H9 (cell line): ENCODE results near the gene LRPPRC. TPM values are rescaled to one million over a fixed set of nuclear protein-coding genes. Genes with fewer than 3 reads are reported as not detected.

Experiments
- DNase-seq: peaks from one replicate; pipeline ENCODE4 v3.0.0-alpha.2; 2017
- H2AFZ ChIP-seq: one replicate; pipeline ENCODE4 v1.6.1; 2013; ENCODE audit warnings: mild to moderate bottlenecking, low read length, control low read depth, moderate library complexity
- H2AK5ac ChIP-seq: 2 replicates; pipeline ENCODE4 v1.6.1; 2013; ENCODE audit warnings: low read length, control low read depth, mixed read lengths; ENCODE audit not compliant: insufficient read length
- H2BK120ac ChIP-seq: one replicate; pipeline ENCODE4 v1.6.1; 2013; ENCODE audit warnings: low read depth, mild to moderate bottlenecking, low read length, control low read depth, inconsistent platforms; ENCODE audit not compliant: poor library complexity, severe bottlenecking
- H2BK12ac ChIP-seq: 2 replicates; pipeline ENCODE4 v1.6.1; 2013; ENCODE audit warnings: low read length, control low read depth, mixed read lengths, low read depth; ENCODE audit not compliant: insufficient read length
- H2BK15ac ChIP-seq: 2 replicates; pipeline ENCODE4 v1.6.1; 2013; ENCODE audit warnings: low read depth, low read length, control low read depth
- H2BK20ac ChIP-seq: one replicate; pipeline ENCODE4 v1.6.1; 2013; ENCODE audit warnings: low read depth, mild to moderate bottlenecking, low read length, control low read depth, inconsistent platforms; ENCODE audit not compliant: poor library complexity, severe bottlenecking
- H2BK5ac ChIP-seq: 2 replicates; pipeline ENCODE4 v1.6.1; 2013; ENCODE audit warnings: low read length, control low read depth, mixed read lengths; ENCODE audit not compliant: insufficient read length
- H3K14ac ChIP-seq: 2 replicates; pipeline ENCODE4 v1.6.1; 2013; ENCODE audit warnings: low read length, control low read depth; ENCODE audit not compliant: insufficient read depth
- H3K18ac ChIP-seq: 2 replicates; pipeline ENCODE4 v1.6.1; 2013; ENCODE audit warnings: low read depth, mild to moderate bottlenecking, mixed read lengths, low read length, control low read depth; ENCODE audit not compliant: insufficient read length
- H3K23ac ChIP-seq: 2 replicates; pipeline ENCODE4 v1.6.1; 2013; ENCODE audit warnings: low read length, control low read depth, mixed read lengths, low read depth; ENCODE audit not compliant: insufficient read length
- H3K23me2 ChIP-seq: 2 replicates; pipeline ENCODE4 v1.6.1; 2013; ENCODE audit warnings: low read depth, mild to moderate bottlenecking, mixed read lengths, low read length, control low read depth; ENCODE audit not compliant: insufficient read length, poor library complexity, severe bottlenecking
- H3K27ac ChIP-seq: 2 replicates; pipeline ENCODE4 v1.5.1; 2013; ENCODE audit warnings: low read length, control low read depth, mixed read lengths, low read depth; ENCODE audit not compliant: insufficient read length
- H3K27me3 ChIP-seq: 2 replicates; pipeline ENCODE4 v1.6.1; 2013; ENCODE audit warnings: low read length, control low read depth, inconsistent platforms; ENCODE audit not compliant: insufficient read depth
- H3K4ac ChIP-seq: 2 replicates; pipeline ENCODE4 v1.6.1; 2013; ENCODE audit warnings: low read depth, mild to moderate bottlenecking, control low read depth, inconsistent platforms, low read length, moderate library complexity
- H3K4me1 ChIP-seq: 2 replicates; pipeline ENCODE4 v1.6.1; 2013; ENCODE audit warnings: low read length, control low read depth, inconsistent platforms; ENCODE audit not compliant: insufficient read depth
- H3K4me2 ChIP-seq: 2 replicates; pipeline ENCODE4 v1.6.1; 2013; ENCODE audit warnings: low read length, control low read depth, mixed read lengths; ENCODE audit not compliant: insufficient read length, insufficient read depth
- H3K56ac ChIP-seq: 2 replicates; pipeline ENCODE4 v1.6.1; 2013; ENCODE audit warnings: low read depth, mild to moderate bottlenecking, mixed read lengths, low read length, control low read depth; ENCODE audit not compliant: insufficient read length
- H3K79me1 ChIP-seq: 2 replicates; pipeline ENCODE4 v1.6.1; 2013; ENCODE audit warnings: low read depth, mild to moderate bottlenecking, moderate library complexity, low read length, control low read depth, inconsistent platforms; ENCODE audit not compliant: insufficient read depth, poor library complexity, severe bottlenecking
- H3K79me2 ChIP-seq: 2 replicates; pipeline ENCODE4 v1.6.1; 2013; ENCODE audit warnings: low read length, control low read depth, inconsistent platforms; ENCODE audit not compliant: insufficient read depth
- H3K9ac ChIP-seq: 2 replicates; pipeline ENCODE4 v1.6.1; 2013; ENCODE audit warnings: low read length, control low read depth, mixed read lengths; ENCODE audit not compliant: insufficient read length; ENCODE audit errors: extremely low read depth
- H3K9me3 ChIP-seq: one replicate; pipeline ENCODE4 v1.6.1; 2013; ENCODE audit warnings: low read depth, low read length, inconsistent platforms; ENCODE audit not compliant: control insufficient read depth
- H3T11ph ChIP-seq: one replicate; pipeline ENCODE4 v1.6.1; 2013; ENCODE audit warnings: mild to moderate bottlenecking, low read length, control low read depth, inconsistent platforms
- H4K20me1 ChIP-seq: one replicate; pipeline ENCODE4 v1.6.1; 2013; ENCODE audit not compliant: control insufficient read depth, insufficient read length, insufficient read depth
- H4K5ac ChIP-seq: 2 replicates; pipeline ENCODE4 v1.6.1; 2013; ENCODE audit warnings: low read depth, mild to moderate bottlenecking, mixed read lengths, low read length, control low read depth; ENCODE audit not compliant: insufficient read length
- H4K8ac ChIP-seq: replicated peaks from 2 replicates; pipeline ENCODE4 v1.6.1; 2013; ENCODE audit warnings: low read length, control low read depth, mixed read lengths, low read depth; ENCODE audit not compliant: insufficient read length
- H4K91ac ChIP-seq: 2 replicates; pipeline ENCODE4 v1.6.1; 2013; ENCODE audit warnings: low read depth, mild to moderate bottlenecking, moderate library complexity, mixed read lengths, low read length, control low read depth; ENCODE audit not compliant: insufficient read length
- H3K27ac Mint-ChIP-seq, 3 experiments: 2 replicates in 2 of 3; 3 replicates in 1 of 3; pipeline ENCODE4 v1.8.0; 2020 to 2021; ENCODE audit warnings: mixed read lengths in 3 of 3, mild to moderate bottlenecking in 1 of 3, moderate library complexity in 1 of 3
- H3K27me3 Mint-ChIP-seq: 2 replicates; pipeline ENCODE4 v1.8.0; 2021; ENCODE audit warnings: low read depth, mild to moderate bottlenecking, moderate library complexity, mixed read lengths
- H3K36me3 Mint-ChIP-seq, 3 experiments: 2 replicates in 2 of 3; 3 replicates in 1 of 3; pipeline ENCODE4 v1.8.0; 2020 to 2021; ENCODE audit warnings: low read depth in 3 of 3, mixed read lengths in 3 of 3; ENCODE audit not compliant: insufficient read depth in 1 of 3
- H3K4me1 Mint-ChIP-seq, 2 experiments: 2 replicates each; pipeline ENCODE4 v1.8.0; 2020; ENCODE audit warnings: mixed read lengths in 2 of 2
- H3K4me3 Mint-ChIP-seq, 2 experiments: 2 replicates in 1 of 2; 3 replicates in 1 of 2; pipeline ENCODE4 v1.8.0; 2020 to 2021; ENCODE audit warnings: mild to moderate bottlenecking in 2 of 2, mixed read lengths in 2 of 2, moderate library complexity in 1 of 2
- H3K9me3 Mint-ChIP-seq, 2 experiments: 2 replicates in 1 of 2; 3 replicates in 1 of 2; pipeline ENCODE4 v1.8.0; 2020; ENCODE audit warnings: mild to moderate bottlenecking in 2 of 2, mixed read lengths in 2 of 2, moderate library complexity in 1 of 2
- CTCF ChIP-seq: fragments of 200-600 bp; sonication (generic); conservative IDR thresholded peaks from 3 replicates; pipeline ENCODE4 v1.8.0; 2021; ENCODE audit warnings: antibody characterized with exemption, mild to moderate bottlenecking
- WGBS: extraction: QIAGEN DNeasy Blood & Tissue Kit; methylation state at CpG from one replicate; pipeline ENCODE4 v1.1.7; 2013; ENCODE audit warnings: missing lambda C conversion rate, low lambda C conversion rate, mixed read lengths; ENCODE audit not compliant: insufficient read length; ENCODE audit errors: extremely low coverage; 5-methylcytosine and 5-hydroxymethylcytosine counted together
- total RNA-seq: library from RNA; stranded (reverse); gene quantifications from 2 replicates; pipeline ENCODE4 v1.2.1, GENCODE V29; 2021

The LRPPRC gene
- total RNA-seq, 1 experiment from 2014 or later, result 182 TPM

GRCh38 chr2:44009136-44009735, 13.4 kb upstream of the LRPPRC start:
- Histone ChIP-seq H2BK120ac (no peak overlapping the region), H4K20me1 (no peaks in the 10 kb centered on the region), H3K23me2 (no peaks in the 10 kb centered on the region), H3K27me3 (no peaks in the 10 kb centered on the region), H3K9ac (no peak overlapping the region), H3K4me2 (no peak overlapping the region), H2BK12ac (no peak overlapping the region), H3K4ac (no peak overlapping the region), H2BK20ac (no peak overlapping the region), H3K14ac (no peak overlapping the region), H3K4me1 (no peaks in the 10 kb centered on the region; the same call in 1 of the 2 replicates), H3K23ac (no peak overlapping the region), H4K5ac (no peak overlapping the region), H3K79me2 (no peaks in the 10 kb centered on the region), H2BK15ac (no peak overlapping the region), H3K18ac (no peak overlapping the region), H4K8ac (no peak overlapping the region), H3K9me3 (no peaks in the 10 kb centered on the region), H3K56ac (no peak overlapping the region), H3K27ac (no peak overlapping the region), H2AK5ac (no peak overlapping the region), H2AFZ (no peak overlapping the region), H3K79me1 (no peaks in the 10 kb centered on the region), H4K91ac (no peak overlapping the region), H3T11ph (no peak overlapping the region), H2BK5ac (no peak overlapping the region)
- no peak for DNase-seq
- Mint-ChIP-seq H3K4me1 (peaks cover 11 to 15% of the 10 kb centered on the region in 2 experiments), H3K27me3 (no peaks in the 10 kb centered on the region), H3K36me3 (no peaks in the 10 kb centered on the region), H3K9me3 (no peaks in the 10 kb centered on the region), H3K4me3 (no peak overlapping the region), H3K27ac (no peak overlapping the region)
- no CpG with 5 or more reads among the region's 3 CpGs for WGBS
- TF ChIP-seq CTCF, result peak; percentile 44
